ENCODE measurements around the gene ST3GAL5.

- TF ChIP-seq FOXA1 (IDR thresholded peaks at IDR 0.05): no peak
- no peak for TF ChIP-seq SUZ12 (IDR thresholded peaks at IDR 0.05)
- no peak for TF ChIP-seq ELF4 (IDR thresholded peaks at IDR 0.05)
These were observed 22.3 kb upstream of the ST3GAL5 start for GRCh38 chr2:85911097-85911496.

All from HEK293T (cell line).